NCI-H1436 (cell line): Measurements from ENCODE around the gene TMED1.
A peak's percentile ranks its signal among the peaks of the same experiment; 100 is the strongest.
"Not testable (repeated sequence)": the region's sequence is repeated elsewhere in the genome, so short reads cannot be mapped to it uniquely, and the experiment has no call there.

Source experiments
- DNase-seq: peaks from one replicate; lab custom pipeline; 2025; lab: John Stamatoyannopoulos, UW

TMED1 gene

DNA sequence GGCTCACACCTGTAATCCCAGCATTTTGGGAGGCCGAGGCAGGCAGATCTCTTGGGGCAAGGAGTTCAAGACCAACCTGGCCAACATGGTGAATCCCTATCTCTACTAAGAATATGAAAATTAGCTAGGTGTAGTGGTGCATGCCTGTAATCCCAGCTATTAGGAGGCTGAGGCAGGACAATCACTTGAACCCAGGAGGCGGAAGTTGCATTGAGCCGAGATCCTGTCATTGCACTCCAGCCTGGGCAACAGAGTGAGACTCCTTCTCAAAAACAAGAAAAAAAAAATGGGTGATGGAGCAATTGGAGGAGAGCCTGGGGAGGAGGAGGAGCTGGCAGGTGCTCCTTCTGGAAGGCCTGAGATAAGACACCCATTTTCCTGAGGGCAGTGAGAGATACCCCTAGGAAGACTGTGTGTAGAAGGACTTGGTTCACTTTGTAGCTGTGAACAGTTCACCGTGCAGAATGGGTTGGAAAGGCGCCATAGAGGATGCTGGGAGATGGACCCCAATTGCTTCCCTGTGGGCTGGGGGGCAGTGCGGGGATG lies 26.6 kb upstream of the TMED1 start:
- no peak for DNase-seq

DNA sequence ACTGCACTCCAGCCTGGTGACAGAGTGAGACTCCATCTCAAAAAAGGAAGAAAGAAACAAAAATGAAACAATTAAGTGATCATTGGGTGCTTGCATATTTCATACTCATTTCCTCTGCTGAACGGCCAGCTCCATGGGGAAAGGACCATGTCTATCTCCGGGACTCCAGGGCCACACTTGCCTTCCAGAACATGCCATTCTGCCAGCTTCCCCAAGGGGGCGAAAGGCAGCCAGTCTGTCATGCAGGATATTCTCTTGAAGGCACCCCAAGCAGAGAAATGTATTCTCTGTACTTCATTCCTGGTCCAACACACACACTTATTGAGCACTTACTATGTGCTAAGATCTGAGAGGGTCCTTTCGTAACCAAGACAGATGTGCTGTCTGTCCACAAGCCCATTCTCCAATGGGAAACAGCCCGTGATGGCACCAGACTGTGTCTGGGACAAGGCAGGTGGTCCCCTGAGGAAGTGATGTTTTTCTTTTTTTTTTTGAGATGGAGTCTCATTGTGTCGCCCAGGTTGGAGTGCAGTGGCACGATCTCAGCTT lies 25.2 kb upstream of the TMED1 start:
- no peak for DNase-seq

DNA sequence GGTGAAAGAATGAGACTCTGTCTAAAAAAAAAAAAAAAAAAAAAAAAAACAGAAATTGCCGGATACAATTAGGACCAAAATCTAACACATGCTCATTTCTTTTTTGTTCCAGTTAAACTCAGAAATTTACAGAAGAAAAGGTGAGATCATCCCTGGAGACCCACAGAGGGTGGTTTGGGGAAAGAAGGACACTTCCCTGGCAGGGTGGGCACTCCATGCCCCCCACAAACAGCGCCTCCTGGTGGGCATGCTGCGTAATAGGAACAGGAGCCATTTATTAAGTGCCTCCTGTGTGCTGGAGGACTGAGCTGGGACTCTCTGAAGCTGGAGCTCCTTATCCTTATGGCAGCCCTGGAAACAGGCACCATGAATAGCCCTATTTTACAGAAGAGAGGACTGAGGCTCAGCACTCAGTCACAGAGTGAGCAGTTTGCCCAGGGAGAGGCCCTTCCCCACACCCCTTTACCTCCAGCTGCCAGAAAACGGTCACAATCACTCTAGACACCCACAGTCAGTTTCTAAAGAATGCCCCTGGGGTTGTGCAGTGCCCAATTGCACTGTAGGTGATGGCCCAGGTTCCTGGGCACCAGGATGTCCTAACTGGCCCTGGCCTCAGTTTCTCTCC lies 22.3 kb upstream of the TMED1 start:
- no peak for DNase-seq

DNA sequence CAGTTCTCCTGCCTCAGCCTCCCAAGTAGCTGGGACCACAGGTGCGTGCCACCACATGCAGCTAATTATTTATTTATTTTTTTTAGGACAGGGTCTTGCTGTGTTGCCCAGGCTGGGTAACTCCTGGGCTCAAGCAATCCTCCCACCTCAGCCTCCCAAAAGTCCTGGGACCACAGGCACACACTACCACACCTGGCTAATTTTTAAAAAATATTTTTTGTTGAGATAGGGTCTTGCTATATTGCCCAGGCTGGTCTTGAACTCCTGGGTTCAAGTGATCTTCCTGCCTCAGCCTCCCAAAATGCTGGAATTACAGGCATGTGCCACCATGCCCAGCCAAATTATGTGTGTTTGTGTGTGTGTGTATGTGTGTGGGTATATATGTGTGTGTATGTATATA lies 20.9 kb upstream of the TMED1 start:
- not testable (repeated sequence) for DNase-seq

DNA sequence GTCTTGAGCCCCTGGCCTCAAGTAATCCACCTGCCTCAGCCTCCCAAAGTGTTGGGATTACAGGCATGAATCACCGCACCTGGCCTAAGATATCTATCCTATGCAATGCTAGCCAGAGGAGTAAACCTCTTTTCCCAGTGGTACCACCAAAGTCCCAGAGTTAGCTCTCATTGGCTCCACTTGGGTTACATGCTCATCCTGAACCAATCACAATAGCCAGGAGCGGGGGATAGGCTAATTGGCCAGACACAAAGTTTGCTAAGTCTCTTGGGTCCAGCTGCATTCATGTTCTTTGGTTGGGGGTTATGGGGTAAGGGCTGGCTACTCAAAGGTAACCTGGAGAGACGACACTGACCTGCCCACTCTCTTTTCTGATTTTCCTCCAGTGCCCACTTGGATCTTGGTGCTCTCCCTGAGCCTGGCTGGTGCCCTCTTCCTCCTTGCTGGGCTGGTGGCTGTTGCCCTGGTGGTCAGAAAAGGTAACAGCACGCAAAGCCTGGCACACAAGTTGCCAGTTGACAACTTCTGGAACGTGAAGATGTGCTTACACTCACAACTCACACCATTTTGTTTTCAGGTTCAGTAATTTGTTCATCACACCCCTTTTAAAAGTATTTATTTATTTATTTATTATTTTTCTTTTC lies 20.0 kb upstream of the TMED1 start:
- no peak for DNase-seq

DNA sequence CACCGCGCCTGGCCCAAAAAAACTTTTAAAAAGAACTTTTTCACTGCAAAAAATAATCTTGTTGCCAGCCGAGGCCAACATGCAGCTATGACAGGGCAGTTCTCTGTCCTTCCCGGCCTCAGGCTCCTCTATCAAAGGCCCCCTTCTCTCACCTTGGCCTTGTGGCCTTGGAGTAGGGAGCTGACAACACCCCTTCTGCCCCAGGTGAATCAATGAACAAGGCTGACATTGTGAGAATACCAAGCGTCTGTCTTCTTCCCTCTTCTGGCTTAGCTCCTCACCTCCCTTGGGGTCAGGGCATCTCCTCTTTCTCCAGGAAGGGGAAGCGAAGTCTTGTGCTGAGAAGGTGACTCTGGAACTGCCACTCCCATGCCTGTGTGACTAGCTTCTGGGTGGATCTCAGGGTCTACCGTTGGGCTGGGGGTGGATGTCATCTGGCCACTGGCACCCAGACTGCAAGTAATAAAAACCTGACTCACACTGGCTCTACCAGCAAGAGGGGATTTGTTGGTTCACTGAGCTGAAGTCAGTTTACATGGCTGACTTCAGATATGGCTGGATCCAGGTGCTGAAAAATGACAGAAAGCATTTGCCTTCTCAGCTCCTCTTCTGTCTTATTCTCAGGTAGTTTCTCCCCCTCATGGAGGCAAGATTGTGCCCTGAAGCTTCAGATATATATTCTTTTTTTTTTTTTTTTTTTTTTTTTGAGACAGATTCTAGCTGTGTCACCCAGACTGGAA lies 18.5 kb upstream of the TMED1 start:
- DNase-seq, result no peak

DNA sequence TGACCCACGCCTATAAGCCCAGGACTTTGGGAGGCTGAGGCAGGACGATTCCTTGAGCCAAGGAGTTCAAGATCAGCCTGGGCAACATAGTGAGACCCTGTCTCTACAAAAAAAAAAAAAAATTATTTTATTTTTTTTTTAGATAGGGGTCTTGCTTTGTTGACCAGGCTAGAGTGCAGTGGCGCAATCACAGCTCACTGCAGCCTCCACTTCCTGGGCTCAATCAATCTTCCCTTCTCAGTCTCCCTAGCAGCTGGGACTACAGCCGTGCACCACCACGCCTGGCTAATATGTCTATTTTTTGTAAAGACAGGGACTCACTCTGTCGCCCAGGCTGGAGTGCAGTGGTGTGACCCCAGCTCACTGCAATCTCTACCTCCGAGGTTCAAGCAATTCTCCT lies 16.9 kb upstream of the TMED1 start:
- DNase-seq, result no peak

DNA sequence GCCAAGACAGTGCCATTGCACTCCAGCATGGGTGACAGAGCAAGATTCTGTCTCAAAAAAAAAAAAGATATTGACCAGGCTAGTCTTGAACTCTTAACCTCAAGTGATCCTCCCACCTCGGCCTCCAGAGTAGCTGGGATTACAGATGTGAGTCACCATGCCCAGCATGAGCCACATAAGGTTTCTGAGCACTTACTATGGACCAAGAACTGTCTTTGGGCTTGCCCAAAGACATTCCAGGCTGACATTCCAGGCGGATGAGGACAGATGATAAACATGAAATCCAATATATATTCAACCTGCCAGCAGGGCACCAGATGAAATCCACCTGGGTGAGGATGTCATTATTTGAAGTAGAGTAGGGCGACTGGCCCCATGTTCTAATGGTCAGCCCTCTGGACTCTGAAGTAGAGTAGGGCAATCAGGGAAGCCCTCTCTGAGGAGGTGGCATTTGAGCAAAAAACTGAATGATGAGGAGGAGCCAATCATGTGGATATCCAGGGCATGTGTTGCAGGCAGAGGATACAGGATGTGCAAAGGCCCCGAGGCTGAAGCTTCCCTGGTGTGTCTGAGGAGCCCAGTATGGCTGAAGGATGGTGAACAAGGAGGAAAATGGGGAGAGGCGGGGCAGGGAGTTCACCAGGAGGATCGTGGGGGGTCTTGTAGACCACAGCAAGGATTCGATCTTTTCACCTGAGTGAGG lies 16.2 kb upstream of the TMED1 start:
- no peak for DNase-seq

DNA sequence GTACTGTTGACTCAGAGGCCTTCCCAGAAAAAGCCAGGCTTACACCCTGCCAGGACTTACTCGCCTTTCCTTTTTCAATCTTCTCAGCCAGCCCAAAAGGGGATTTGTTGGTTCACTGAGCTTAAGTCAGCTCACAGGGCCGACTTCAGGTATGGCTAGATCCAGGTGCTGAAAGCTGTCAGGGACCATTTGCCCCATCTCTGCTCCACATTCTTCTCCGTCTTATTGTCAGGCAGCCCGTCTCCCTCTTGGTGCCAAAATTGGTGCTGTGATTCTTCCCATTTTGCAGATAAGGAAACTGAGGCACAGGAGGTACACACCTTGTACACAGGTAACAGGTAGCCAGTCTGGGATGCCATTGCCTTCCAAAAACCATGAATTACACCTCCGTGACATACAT lies 14.6 kb upstream of the TMED1 start:
- no peak for DNase-seq

DNA sequence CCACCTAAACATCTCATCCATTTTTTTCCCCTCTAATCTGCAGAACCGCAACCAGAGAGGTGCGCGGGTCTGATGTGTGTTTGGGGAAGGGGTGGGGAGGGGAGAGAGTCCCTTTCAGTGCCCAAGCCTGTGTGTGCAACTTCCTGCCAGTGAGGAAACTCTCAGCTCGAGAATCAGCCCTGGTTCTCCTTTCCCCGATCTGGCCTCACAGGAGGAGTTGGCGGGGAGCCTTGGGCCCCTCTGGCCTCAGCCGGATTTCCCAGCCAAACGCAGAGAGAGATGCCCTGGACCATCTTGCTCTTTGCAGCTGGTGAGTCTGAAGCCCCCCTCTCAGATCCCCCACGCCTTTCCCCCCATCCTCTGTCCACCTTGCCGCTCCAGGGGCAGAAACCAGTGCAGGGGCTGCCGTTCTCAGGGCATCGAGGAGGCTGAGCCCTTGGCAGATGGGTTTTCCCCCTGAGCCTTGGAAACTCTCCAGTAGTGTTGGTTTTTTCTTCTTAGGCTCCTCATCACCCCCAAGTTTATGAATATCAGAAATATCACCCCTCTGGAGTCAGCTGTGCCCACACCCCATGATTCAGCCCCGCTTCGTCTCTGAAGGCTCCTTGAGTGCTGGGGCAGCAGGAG lies 12.3 kb upstream of the TMED1 start, which contains the start of gene C19orf38:
C19orf38 (plus strand) TSS at position 186 of the 627 bp plus-strand sequence; CDS start at position 280, 94 bp downstream.
- no peak for DNase-seq

DNA sequence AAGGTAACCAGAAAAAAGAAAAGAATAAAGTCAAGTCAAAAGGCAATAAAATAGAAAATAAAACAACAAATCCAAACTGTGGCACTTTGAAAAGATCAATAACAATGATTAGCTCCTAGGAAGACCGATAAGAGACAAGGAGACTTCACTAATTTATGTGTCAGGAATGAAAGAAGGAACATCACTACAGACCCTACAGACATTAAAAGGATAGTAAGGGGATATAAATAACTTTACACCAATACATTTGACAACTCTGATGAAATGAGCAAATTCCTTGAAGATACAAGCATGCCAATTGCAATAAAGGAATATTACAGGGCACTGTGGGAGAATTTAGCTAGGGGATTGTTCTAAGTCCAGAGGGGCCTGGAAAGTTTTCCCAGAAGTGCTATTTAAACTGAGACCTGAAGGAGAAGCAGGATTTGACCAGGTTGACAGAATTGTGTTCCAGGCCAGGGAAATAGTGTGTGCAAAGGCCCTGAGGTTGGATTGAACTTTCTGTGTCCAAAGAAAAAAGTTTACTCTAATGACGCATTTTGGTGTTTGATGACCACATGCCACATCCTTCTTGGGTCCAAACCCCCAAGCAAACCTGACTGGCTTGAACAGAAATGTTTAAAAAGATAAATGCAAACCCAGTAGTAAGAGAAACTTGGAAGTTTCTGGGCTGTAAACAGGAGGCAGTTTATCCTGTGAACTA lies 10.6 kb upstream of the TMED1 start:
- DNase-seq, result no peak

DNA sequence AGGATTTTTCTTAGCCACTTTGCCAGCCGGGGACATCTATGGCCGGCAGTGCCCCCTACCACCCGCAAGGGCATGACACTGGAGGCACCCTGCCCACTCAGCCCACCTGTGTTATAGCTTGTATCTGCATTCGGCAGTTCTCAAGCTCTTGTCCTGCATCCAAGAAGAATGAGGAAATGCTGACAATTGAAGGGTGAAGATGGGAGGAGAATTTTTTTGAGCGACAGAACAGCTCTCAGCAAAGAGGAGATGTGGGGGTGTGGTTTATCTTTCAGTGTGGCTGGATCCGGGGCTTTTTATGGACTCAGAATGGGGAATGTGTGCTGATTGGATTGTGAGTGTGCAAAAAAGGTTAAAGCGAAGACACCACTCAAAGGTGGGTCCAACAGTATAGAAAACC lies 6.8 kb upstream of the TMED1 start:
- DNase-seq, result no peak

DNA sequence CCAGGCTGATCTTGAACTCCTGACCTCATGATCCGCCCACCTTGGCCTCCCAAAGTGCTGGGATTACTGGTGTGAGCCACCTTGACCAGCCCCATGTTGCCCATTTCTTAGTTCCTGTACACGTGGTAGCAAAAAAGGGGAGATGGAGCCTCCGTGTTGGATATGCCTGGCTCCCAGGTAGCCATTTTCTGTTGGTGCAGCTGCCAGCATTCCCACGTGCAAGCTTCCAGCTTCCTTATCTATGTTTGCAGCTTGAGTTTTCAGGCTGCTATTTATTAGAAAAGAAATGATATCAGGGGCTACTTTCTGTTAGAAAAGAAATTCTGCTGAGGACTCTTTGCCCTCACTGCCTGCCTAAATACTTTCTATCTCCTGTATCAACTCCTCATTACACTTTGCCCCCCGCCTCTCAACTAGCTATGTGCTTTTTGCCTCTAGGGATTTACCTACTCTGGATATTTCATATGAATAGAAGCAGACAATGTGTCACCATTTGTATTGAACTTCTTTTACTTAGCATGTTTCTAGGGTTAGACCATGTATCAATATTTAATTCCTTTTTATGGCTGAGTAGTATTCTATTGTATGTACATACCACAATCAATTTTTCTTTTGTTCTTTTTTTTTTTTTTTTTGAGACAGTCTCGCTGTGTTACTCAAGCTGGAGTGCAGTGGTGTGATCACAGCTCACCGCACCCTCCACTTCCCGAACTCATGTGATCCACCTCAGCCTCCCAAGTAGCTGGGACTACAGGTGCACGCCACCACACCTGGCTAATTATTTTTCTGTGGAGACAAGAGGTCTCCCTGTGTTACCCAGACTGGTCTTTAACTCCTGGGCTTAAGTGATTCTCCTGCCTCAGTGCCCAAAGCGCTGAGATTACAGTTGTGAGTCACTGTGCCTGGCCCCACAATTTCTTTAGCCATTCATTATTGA lies 3.4 kb upstream of the TMED1 start:
- DNase-seq, result no peak

DNA sequence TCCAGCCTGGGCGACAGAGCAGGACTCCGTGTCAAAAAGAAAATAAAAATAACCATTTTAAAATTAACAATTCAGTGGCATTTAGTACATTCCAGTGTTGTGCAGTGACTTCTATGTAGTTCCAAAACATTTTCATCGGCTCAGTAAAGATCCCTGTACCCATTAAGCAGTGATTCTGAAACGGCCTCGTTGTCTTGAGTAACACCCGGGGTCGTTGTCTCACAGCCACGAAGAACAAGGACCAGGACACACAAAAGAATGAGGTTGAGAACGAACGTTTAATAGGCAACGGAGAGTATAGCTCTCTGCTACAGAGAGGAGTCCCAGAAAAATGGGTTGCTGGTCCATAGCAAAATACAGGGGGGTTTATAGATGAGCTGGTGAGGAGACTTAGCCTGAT lies 2.4 kb upstream of the TMED1 start:
- no peak for DNase-seq

DNA sequence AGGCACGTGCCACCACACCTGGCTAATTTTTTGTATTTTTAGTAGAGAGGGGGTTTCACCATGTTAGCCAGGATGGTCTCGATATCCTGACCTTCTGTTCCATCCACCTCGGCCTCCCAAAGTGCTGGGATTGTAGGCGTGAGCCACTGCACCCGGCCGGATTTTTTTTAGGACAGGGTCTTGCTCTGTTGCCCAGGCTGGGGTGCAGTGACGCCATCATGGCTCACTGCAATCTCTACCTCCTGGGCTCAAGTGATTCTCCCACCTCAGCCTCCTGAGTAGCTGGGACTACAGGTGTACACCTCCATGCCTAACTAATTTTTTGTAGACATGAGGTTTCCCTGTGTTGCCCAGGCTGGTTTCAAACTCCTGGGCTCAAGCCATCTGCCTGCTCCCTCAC lies 1.6 kb upstream of the TMED1 start:
- DNase-seq, result not testable (repeated sequence)

DNA sequence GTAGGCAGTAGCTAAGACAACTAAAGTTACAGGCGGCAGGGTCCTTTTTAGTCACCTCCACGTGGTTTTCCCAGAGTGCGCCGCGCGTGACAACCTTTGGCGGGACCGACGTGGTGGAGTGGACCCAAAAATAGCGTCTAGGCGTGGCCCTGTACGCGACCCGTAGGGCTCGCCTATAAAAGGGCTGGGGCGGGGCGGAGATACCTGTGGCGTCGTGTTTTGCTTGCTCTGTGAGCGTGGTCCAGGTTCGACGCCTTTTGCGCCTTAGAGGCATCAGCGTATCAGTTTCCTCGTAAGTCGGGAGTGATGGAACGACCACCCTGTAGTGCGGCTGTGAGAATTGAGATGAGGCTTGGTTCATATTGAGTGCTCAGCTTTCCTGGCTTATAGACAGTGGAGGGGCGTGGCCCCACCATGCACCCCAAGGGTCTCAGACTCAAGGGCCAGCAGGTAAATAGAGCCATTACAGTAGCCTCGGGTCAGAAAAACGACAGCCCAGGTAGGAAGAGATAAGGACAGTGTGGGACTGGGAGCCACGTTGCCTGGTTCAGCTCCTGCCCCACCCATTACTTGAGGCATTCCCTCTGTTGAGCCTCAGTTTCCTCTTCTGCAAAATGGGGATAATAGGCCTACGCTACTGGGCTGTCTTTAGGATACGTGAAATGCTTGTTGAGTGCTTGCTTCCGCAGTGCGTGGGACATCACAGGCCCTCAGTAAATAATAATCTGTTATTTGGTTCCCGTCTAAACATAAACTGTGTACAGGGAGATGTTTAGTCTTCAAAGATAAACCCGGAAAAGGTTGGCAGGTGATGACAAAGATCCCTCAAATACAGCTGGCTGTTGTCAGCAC lies 693 bp upstream of the TMED1 start:
- DNase-seq, result peak; percentile 87

DNA sequence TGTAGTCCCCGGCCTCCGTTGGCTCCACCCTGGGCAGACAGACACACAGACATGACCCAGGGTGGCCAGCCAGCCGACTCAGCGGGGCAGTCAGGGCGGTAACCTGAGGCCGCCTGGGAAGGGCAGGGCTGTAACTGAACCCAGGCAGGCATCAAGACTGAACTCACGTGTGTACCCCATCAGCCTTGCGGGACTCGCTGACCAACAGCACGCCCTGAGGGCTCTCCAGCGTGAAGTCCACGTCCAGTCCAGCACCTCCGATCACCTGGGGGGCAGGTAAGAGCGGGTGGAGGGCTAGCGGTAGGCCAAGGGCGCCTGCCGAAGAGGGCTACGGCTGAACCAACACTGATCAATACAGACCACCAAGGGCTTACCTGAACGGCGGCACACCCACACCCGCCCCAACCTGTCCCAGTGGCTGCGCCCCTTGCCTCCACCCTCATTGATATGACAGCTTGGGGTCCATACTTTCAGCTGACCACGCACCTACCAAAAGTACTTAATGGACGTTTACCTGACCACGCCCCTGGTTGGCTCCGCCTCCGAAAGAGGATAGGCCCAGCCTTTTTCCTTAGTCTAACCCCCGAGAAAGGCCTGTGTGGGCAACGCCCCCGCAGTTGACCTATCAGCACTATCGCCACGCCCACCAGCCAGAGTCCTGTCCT lies 791 bp downstream of the TMED1 start:
- no peak for DNase-seq

DNA sequence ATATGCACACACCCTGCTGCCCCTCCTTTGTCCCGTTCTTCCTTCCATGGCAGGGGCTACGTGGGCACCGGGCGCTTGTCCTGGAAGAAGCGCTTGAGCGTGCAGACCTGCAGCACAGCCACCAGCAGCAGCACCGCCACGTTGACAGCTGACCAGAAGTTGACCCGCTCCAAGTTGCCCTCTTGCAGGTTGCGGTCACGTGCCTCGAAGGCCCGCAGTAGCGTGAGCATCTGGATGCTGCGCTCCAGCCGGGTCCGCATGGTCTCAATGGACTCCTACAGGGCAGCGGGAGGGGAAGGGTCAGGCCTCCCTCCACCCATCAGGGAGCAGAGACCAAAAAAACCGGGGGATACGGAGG lies 3.1 kb downstream of the TMED1 start:
- no peak for DNase-seq
